A549 (cell line): ENCODE results near the gene GSS. TPM values are rescaled to one million over a fixed set of nuclear protein-coding genes. Genes with fewer than 3 reads are reported as not detected.
A peak's percentile ranks its signal among the peaks of the same experiment; 100 is the strongest.

Experiments used
- ATAC-seq, 2 experiments: fragments of 200-7000 bp in 1 of 2; fragments of >200 bp in 1 of 2; cut with Nextera tagmentation in 1 of 2; cut with Tn5 transposase in 1 of 2; 3 replicates each; pipeline versions ENCODE4 v1.8.0 to v1.9.1; 2018 to 2020; ENCODE audit warnings: mild to moderate bottlenecking in 1 of 2, moderate library complexity in 1 of 2
- CTCF ChIA-PET: fragments of 300-600 bp; sonication (Branson Sonifier 250); formaldehyde crosslinking; extraction: SDS; loops from one replicate; lab custom pipeline; 2021; ENCODE audit warnings: antibody characterized with exemption, inconsistent platforms; lab: Yijun Ruan, JAX
- POLR2A ChIA-PET: fragments of 350-600 bp; formaldehyde crosslinking; extraction: SDS; loops from one replicate; lab custom pipeline; 2021; ENCODE audit warnings: antibody characterized with exemption, inconsistent platforms; lab: Yijun Ruan, JAX
- DNase-seq, 2 experiments: peaks; one replicate each; pipeline versions ENCODE4 v3.0.0 to v3.0.0-alpha.2; 2011 to 2016; ENCODE audit warnings: low read depth in 1 of 2, low spot score in 1 of 2
- FAIRE-seq: peaks from 2 replicates; lab custom pipeline; 2011; peaks lifted over from hg19 to GRCh38; lab: Jason Lieb, UNC
- H3K27ac ChIP-seq, 2 experiments: fragments of >200 bp; sonication (Bioruptor Twin); formaldehyde crosslinking; 3 replicates each; pipeline ENCODE4 v1.5.1; 2016 to 2017
- H3K4me1 ChIP-seq: fragments of >200 bp; sonication (Bioruptor Twin); formaldehyde crosslinking; 3 replicates; pipeline ENCODE4 v1.6.1; 2016
- H3K4me2 ChIP-seq: fragments of >200 bp; sonication (Bioruptor Twin); formaldehyde crosslinking; 3 replicates; pipeline ENCODE4 v1.6.1; 2016
- H3K4me3 ChIP-seq: fragments of >200 bp; sonication (Bioruptor Twin); formaldehyde crosslinking; 3 replicates; pipeline ENCODE4 v1.5.1; 2016
- H3K9me3 ChIP-seq: fragments of >200 bp; sonication (Bioruptor Twin); formaldehyde crosslinking; 3 replicates; pipeline ENCODE4 v1.6.1; 2016
- BCL3 ChIP-seq: fragments of >200 bp; sonication (Bioruptor Twin); formaldehyde crosslinking; IDR thresholded peaks from 3 replicates; pipeline ENCODE4 v1.6.1; 2016
- CBX8 ChIP-seq: fragments of 200-600 bp; sonication (generic); IDR thresholded peaks from 2 replicates; pipeline ENCODE4 v1.6.1; 2016
- CEBPB ChIP-seq, 2 experiments: fragments of >200 bp in 1 of 2; sonication (Bioruptor Twin) in 1 of 2; formaldehyde crosslinking in 1 of 2; IDR thresholded peaks; 2 replicates each; pipeline ENCODE4 v1.6.1; 2012 to 2016
- FOSL2 ChIP-seq, 2 experiments: fragments of 450-650 bp in 1 of 2; fragments of >200 bp in 1 of 2; sonication (Bioruptor Twin) in 1 of 2; formaldehyde crosslinking; IDR thresholded peaks; 2 replicates each; pipeline versions ENCODE4 v1.5.0 to v1.6.1; 2016 to 2020; ENCODE audit warnings: mild to moderate bottlenecking in 1 of 2, moderate library complexity in 1 of 2
- HOXB13 ChIP-seq: fragments of 250-450 bp; sonication (Bioruptor Pico); IDR thresholded peaks from 2 replicates; pipeline ENCODE4 v1.5.0; 2020; ENCODE audit warnings: low read depth, mild to moderate bottlenecking, moderate library complexity
- JUN ChIP-seq, 2 experiments: fragments of >200 bp; sonication (Bioruptor Twin); formaldehyde crosslinking; IDR thresholded peaks; 2 replicates in 1 of 2; 3 replicates in 1 of 2; pipeline ENCODE4 v1.6.1; 2016 to 2017
- JUNB ChIP-seq: fragments of >200 bp; sonication (Bioruptor Twin); formaldehyde crosslinking; IDR thresholded peaks from 2 replicates; pipeline ENCODE4 v1.6.1; 2016
- KDM1A ChIP-seq: fragments of 200-600 bp; sonication (generic); IDR thresholded peaks from 2 replicates; pipeline ENCODE4 v1.6.1; 2016; ENCODE audit warnings: low read depth, mild to moderate bottlenecking
- MAFK ChIP-seq: fragments of 450-650 bp; IDR thresholded peaks from 2 replicates; pipeline ENCODE4 v1.6.1; 2014; ENCODE audit not compliant: partially characterized antibody
- RAD21 ChIP-seq, 2 experiments: fragments of >200 bp in 1 of 2; sonication (Bioruptor Twin) in 1 of 2; formaldehyde crosslinking in 1 of 2; IDR thresholded peaks in 1 of 2; conservative IDR thresholded peaks in 1 of 2; 2 replicates in 1 of 2; 3 replicates in 1 of 2; pipeline ENCODE4 v1.6.1; 2012 to 2018; ENCODE audit warnings: inconsistent platforms in 1 of 2
- RCOR1 ChIP-seq: fragments of 150-350 bp; IDR thresholded peaks from 2 replicates; pipeline ENCODE4 v1.6.1; 2014; ENCODE audit warnings: antibody characterized with exemption, low read length, low read depth
- RFX5 ChIP-seq: fragments of 450-650 bp; IDR thresholded peaks from 2 replicates; pipeline ENCODE4 v1.7.1; 2014; ENCODE audit warnings: antibody characterized with exemption, mild to moderate bottlenecking, moderate library complexity
- SREBF2 ChIP-seq: fragments of 450-650 bp; IDR thresholded peaks from 2 replicates; pipeline ENCODE4 v1.6.1; 2014; ENCODE audit warnings: mild to moderate bottlenecking, moderate library complexity
- ZC3H11A ChIP-seq: fragments of 450-650 bp; IDR thresholded peaks from 2 replicates; pipeline ENCODE4 v1.6.1; 2014; ENCODE audit warnings: antibody characterized with exemption, mild to moderate bottlenecking
- ZFP36 ChIP-seq: fragments of 450-650 bp; IDR thresholded peaks from 2 replicates; pipeline ENCODE4 v1.6.1; 2014; ENCODE audit warnings: borderline replicate concordance; ENCODE audit not compliant: partially characterized antibody
- WGBS: methylation state at CpG from one replicate; pipeline ENCODE4 v1.1.6; 2017; ENCODE audit errors: missing lambda C conversion rate; 5-methylcytosine and 5-hydroxymethylcytosine counted together
- polyA plus RNA-seq, 4 experiments: library from polyadenylated mRNA; depleted of rRNA in 3 of 4; stranded (reverse); fragments of >200 nt; fragmentation: RNase III in 1 of 4; extraction: RNeasy Plus Mini Kit Qiagen cat#74134 plus additional on column Dnase treatment in 1 of 4; gene quantifications; 2 replicates in 3 of 4; 3 replicates in 1 of 4; pipeline ENCODE4 v1.2.3, GENCODE V29; 2011 to 2017
- TF ChIP-seq, protein P1 (sequence below): fragments of 250-450 bp; sonication (Bioruptor Pico); IDR thresholded peaks from 2 replicates; pipeline ENCODE4 v1.5.0; 2020; ENCODE audit warnings: low read depth, mild to moderate bottlenecking, moderate library complexity

Gene GSS
- polyA plus RNA-seq, 2 of the 4 experiments (the other 2 are of a cell fraction), result 57.1 to 92.4 TPM

DNA sequence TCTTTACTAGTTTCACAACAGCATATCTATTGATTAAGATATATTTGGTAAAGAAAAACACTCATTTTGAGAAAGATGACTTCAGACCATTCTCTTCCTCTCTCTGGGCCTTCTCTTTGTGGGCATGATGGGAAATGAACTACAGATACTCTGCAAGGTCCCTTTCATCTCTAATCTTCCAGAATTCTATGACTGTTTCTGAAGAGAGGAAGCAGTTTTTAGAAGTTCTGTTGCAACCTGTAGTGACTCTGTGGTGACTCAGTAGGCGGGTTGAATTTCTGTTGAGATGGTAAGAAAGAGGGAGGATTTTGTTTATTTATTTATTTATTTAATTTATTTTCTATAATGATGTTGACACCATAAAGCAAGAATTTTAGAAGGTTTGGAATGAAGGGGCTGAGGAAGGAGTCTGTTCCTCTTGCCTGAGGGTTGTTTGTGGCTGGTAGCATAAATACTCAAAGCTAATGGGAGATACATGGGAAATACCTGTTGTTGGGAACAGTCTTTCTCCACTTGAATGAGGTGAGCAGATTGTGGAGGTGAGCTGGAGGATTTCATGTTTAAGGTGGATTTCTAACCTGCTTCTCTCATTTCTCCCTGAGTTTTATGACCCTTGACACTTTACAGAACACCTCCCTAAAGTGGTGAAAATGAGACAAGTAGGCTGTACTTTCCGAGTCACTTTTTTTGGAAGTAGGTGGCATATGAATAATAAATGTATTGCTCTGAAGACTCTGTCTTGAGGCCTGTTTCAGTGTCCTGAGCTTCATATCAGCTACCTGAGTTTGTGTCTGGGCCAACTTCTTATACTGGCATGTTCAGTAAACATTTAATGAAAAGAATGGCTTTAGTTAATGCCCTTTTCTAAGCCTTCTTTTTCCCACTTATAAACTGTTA lies 64.2 kb downstream of the GSS start:
- no peak for ATAC-seq
- CTCF ChIA-PET, result interaction anchor here (1.1 to 2.5 kb wide), 2 partner anchors 17 to 64 kb away, joined by 3 to 9 read pairs; partner anchors contain the start of genes GSS and MYH7B
- Histone ChIP-seq H3K9me3 (no peaks in the 10 kb centered on the region), H3K4me2 (no peak overlapping the region; the same call in 2 of the 3 replicates), H3K4me3 (no peak overlapping the region), H3K4me1 (peaks cover 14% of the 10 kb centered on the region), H3K27ac (no peak overlapping the region; a peak in 1 of 6 replicates)
- POLR2A ChIA-PET, result interaction anchor here (0.5 to 1.0 kb wide), 3 partner anchors 11 to 43 kb away, joined by 3 to 6 read pairs (median 3); no protein-coding TSS in a partner anchor
- DNase-seq, result no peak
- 73% methylated on average over 2 of the region's 2 CpGs for WGBS
- TF ChIP-seq FOSL2 (IDR thresholded peaks at IDR 0.05) (no peak), FOSL2 (CRISPR knock-in tag; IDR thresholded peaks at IDR 0.05) (0 out of 2 replicates have a peak, but pooled peaks have one; percentile 14), JUNB (0 out of 2 replicates have a peak, but pooled peaks have one; percentile 34), SREBF2 (no peak)
- no peak for FAIRE-seq

- Histone ChIP-seq H3K4me3 (no peak overlapping the region), H3K4me2 (no peak overlapping the region), H3K4me1 (peaks cover 18% of the 10 kb centered on the region), H3K27ac (no peak overlapping the region), H3K9me3 (no peaks in the 10 kb centered on the region)
- DNase-seq (no peak), FAIRE-seq (no peak), ATAC-seq (no peak)
- TF ChIP-seq RAD21 (conservative IDR thresholded peaks at IDR 0.05 in 1 of 2, IDR thresholded peaks at IDR 0.05 in 1 of 2), result no peak
- peak; percentile 16 for TF ChIP-seq MAFK
- 93% methylated on average over 1 of the region's 1 CpG for WGBS
- ChIA-PET CTCF (interaction anchor here (1.6 kb wide), 1 partner anchor 15 kb away, joined by 11 read pairs; the partner anchor contains the start of gene GGT7), POLR2A (interaction anchor here (0.6 kb wide), 1 partner anchor 22 kb away, joined by 3 read pairs; no protein-coding TSS in a partner anchor)
Measured at GRCh38 chr20:34888468-34888867, 67.1 kb downstream of the GSS start.

DNA sequence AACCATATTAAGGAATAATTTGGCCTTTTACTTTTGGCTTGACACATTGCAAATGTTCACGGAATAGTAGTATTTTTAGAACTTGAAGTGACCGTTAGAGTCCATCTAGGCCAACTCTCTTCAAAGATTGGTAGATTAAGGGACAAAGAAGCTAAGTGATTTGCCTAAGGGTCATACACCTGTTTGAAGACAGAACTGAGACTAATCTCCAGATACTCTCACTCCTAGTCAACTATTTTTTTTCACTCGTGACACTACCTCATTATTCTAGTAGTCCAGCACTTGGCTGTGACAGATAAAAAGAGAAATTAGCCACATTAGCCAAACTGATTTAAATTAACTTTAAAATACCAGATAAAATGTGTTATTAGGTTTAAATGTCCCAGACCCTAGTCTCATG lies 68.6 kb downstream of the GSS start:
- ATAC-seq (no peak), DNase-seq (no peak), FAIRE-seq (no peak)
- no peaks in the 10 kb centered on the region for H3K9me3 ChIP-seq
- TF ChIP-seq RFX5 (no peak), RCOR1 (no peak), KDM1A (no peak), ZC3H11A (no peak), RAD21 (conservative IDR thresholded peaks at IDR 0.05 in 1 of 2, IDR thresholded peaks at IDR 0.05 in 1 of 2) (no peak), CEBPB (IDR thresholded peaks at IDR 0.05) (no peak), ZFP36 (no peak), BCL3 (no peak), JUN (IDR thresholded peaks at IDR 0.05) (no peak), HOXB13 (no peak), CBX8 (no peak)
- TF ChIP-seq, protein P1, sequence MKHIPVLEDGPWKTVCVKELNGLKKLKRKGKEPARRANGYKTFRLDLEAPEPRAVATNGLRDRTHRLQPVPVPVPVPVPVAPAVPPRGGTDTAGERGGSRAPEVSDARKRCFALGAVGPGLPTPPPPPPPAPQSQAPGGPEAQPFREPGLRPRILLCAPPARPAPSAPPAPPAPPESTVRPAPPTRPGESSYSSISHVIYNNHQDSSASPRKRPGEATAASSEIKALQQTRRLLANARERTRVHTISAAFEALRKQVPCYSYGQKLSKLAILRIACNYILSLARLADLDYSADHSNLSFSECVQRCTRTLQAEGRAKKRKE (CRISPR knock-in tag), result no peak
- 61% methylated on average over 3 of the region's 3 CpGs for WGBS
- H3K4me1 ChIP-seq, result peaks cover 18% of the 10 kb centered on the region
- CTCF ChIA-PET, result interaction anchor here (1.1 to 1.5 kb wide), 2 partner anchors 13 to 143 kb away, joined by 3 to 5 read pairs; no protein-coding TSS in a partner anchor
- H3K27ac ChIP-seq, result no peak overlapping the region
- H3K4me2 ChIP-seq, result no peak overlapping the region
- no peak overlapping the region for H3K4me3 ChIP-seq
- POLR2A ChIA-PET, result no interaction called here
